HG02610 (cell line): ENCODE measurements around the gene CYP2J2.
"Not testable (repeated sequence)": the region's sequence is repeated elsewhere in the genome, so short reads cannot be mapped to it uniquely, and the experiment has no call there.

Source experiments
- ATAC-seq: cut with Tn5 transposase; IDR thresholded peaks from one replicate; pipeline ENCODE4 v1.9.1; 2021; ENCODE audit warnings: mild to moderate bottlenecking, moderate library complexity; ENCODE audit not compliant: unreplicated experiment

The CYP2J2 gene

GRCh38 chr1:59926381-59927123, at the start of gene CYP2J2:
Gene CYP2J2, minus strand, starts transcription at chr1:59926773. Its CDS starts 27 bp downstream, at chr1:59926746.
- peak; percentile 76 for ATAC-seq

- ATAC-seq = no peak
These were observed 47.1 kb upstream of the CYP2J2 start for GRCh38 chr1:59973719-59974118.

- ATAC-seq = no peak
These were observed 45.8 kb upstream of the CYP2J2 start for GRCh38 chr1:59972216-59972927.

- peak; percentile 70 for ATAC-seq
These were observed 44.9 kb upstream of the CYP2J2 start for GRCh38 chr1:59971464-59971911.

GRCh38 chr1:59969542-59970175, 43.1 kb upstream of the CYP2J2 start:
- not testable (repeated sequence) for ATAC-seq

- not testable (repeated sequence) for ATAC-seq
These were observed 42.2 kb upstream of the CYP2J2 start for GRCh38 chr1:59968746-59969145.

GRCh38 chr1:59967780-59968179, 41.2 kb upstream of the CYP2J2 start:
- ATAC-seq = no peak

- no peak for ATAC-seq
These were observed 40.6 kb upstream of the CYP2J2 start for GRCh38 chr1:59967141-59967697.

- ATAC-seq = no peak
These were observed 25.5 kb upstream of the CYP2J2 start for GRCh38 chr1:59952065-59952464.

- ATAC-seq = no peak
These were observed 23.1 kb upstream of the CYP2J2 start for GRCh38 chr1:59949648-59950047.

GRCh38 chr1:59948990-59949389, 22.4 kb upstream of the CYP2J2 start:
- no peak for ATAC-seq

GRCh38 chr1:59947047-59947938, 20.7 kb upstream of the CYP2J2 start:
- ATAC-seq = peak; percentile 94

- ATAC-seq = no peak
These were observed 19.2 kb upstream of the CYP2J2 start for GRCh38 chr1:59945790-59946189.

- ATAC-seq = no peak
These were observed 12.8 kb upstream of the CYP2J2 start for GRCh38 chr1:59939393-59939792.

GRCh38 chr1:59937636-59938210, 11.2 kb upstream of the CYP2J2 start:
- ATAC-seq = no peak

- ATAC-seq = no peak
These were observed 9.8 kb upstream of the CYP2J2 start for GRCh38 chr1:59936358-59936821.

GRCh38 chr1:59928996-59929395, 2.4 kb upstream of the CYP2J2 start:
- no peak for ATAC-seq

- no peak for ATAC-seq
These were observed 640 bp upstream of the CYP2J2 start for GRCh38 chr1:59927213-59927612.

GRCh38 chr1:59924653-59925052, 1.9 kb downstream of the CYP2J2 start:
- no peak for ATAC-seq
